ENCODE data around the gene MCF2L2. TPM values are rescaled to one million over a fixed set of nuclear protein-coding genes. Genes with fewer than 3 reads are reported as not detected.

MCF2L2 gene
- total RNA-seq, 1 donor from 2014 or later = 0.84 TPM

DNA sequence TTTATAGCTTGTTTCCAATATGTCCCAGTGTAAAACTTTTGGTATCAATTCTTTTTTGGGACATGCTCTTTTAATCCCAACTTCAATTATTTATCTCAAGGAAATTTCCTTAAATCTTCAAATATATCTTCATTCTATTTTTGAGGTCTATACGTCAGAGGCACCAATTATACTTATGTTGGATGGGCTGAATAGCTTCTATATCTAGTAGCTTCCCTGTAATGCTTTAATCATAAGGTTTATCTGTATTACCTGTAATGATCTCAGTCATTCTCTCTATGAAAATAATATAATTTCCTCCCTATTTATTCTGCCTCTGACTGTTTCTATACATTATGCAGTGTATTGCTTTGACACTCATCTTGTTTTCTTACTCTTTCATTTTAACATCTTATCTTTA is 299.2 kb downstream of the MCF2L2 start:
- DNase-seq (ENCODE audit: low read depth) = no peak
- TF ChIP-seq, protein P1, sequence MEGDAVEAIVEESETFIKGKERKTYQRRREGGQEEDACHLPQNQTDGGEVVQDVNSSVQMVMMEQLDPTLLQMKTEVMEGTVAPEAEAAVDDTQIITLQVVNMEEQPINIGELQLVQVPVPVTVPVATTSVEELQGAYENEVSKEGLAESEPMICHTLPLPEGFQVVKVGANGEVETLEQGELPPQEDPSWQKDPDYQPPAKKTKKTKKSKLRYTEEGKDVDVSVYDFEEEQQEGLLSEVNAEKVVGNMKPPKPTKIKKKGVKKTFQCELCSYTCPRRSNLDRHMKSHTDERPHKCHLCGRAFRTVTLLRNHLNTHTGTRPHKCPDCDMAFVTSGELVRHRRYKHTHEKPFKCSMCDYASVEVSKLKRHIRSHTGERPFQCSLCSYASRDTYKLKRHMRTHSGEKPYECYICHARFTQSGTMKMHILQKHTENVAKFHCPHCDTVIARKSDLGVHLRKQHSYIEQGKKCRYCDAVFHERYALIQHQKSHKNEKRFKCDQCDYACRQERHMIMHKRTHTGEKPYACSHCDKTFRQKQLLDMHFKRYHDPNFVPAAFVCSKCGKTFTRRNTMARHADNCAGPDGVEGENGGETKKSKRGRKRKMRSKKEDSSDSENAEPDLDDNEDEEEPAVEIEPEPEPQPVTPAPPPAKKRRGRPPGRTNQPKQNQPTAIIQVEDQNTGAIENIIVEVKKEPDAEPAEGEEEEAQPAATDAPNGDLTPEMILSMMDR (IDR thresholded peaks at IDR 0.05; ENCODE audit: insufficient read depth, low read length, poor library complexity, severe bottlenecking) = no peak
- no peaks in the 10 kb centered on the region for H3K36me3 ChIP-seq (ENCODE audit: control insufficient read depth, insufficient read depth, low read length)
- no peaks in the 10 kb centered on the region for H3K27me3 ChIP-seq (ENCODE audit: control insufficient read depth, insufficient read depth, low read length)
- H3K4me3 ChIP-seq (ENCODE audit: low read depth, low read length) = no peak overlapping the region

DNA sequence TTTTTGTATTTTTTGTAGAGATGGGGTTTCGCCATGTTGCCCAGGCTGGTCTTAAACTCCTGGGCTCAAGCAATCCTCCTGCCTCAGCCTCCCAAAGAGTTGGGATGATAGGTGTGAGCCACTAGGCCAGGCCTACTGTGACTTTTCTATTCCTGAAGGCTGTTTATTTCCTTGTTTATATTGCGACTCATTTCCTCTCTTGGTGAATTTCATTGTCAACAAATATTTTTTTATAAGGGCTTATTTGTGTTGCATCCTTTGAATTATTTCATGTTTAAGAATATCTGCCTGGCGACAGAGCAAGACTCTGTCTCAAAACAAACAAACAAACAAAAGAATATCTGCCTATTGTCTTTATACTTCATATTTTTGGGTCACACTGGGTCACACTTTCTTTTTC is 299.7 kb downstream of the MCF2L2 start:
- H3K4me3 ChIP-seq (ENCODE audit: low read depth, low read length) = no peak overlapping the region
- DNase-seq (ENCODE audit: low read depth) = no peak
- no peaks in the 10 kb centered on the region for H3K27me3 ChIP-seq (ENCODE audit: control insufficient read depth, insufficient read depth, low read length)
- no peaks in the 10 kb centered on the region for H3K36me3 ChIP-seq (ENCODE audit: control insufficient read depth, insufficient read depth, low read length)
- TF ChIP-seq, protein P1 (IDR thresholded peaks at IDR 0.05; ENCODE audit: insufficient read depth, low read length, poor library complexity, severe bottlenecking) = no peak

Other genes starting within 250 kb of the MCF2L2 start
- 21.1 and 27.6 TPM in 2 replicates for gene B3GNT5, start 175.4 kb downstream of the MCF2L2 start, total RNA-seq
- gene KLHL6, start 127.1 kb upstream of the MCF2L2 start, total RNA-seq = not detected in 2 replicates
- gene KLHL24, start 207.0 kb upstream of the MCF2L2 start, total RNA-seq = 104 and 116 TPM in 2 replicates

Data from kidney epithelial cell (primary cell).